Peyer's patch (tissue), 4 donors: Measurements from ENCODE around the gene YKT6. TPM values are rescaled to one million over a fixed set of nuclear protein-coding genes. Genes with fewer than 3 reads are reported as not detected.

ENCODE experiments used
- DNase-seq, 3 donors: peaks; one replicate each; pipeline ENCODE4 v3.0.0-alpha.2; 2017 to 2019
- H3K27ac ChIP-seq, 4 donors: fragments of 200-600 bp; sonication (generic); one replicate each; pipeline ENCODE4 v1.5.1; 2016 to 2019
- H3K27me3 ChIP-seq, 2 donors: fragments of 200-600 bp; sonication (generic); one replicate each; pipeline ENCODE4 v1.5.1; 2019
- H3K36me3 ChIP-seq, 3 donors: fragments of 200-600 bp; sonication (generic); one replicate each; pipeline ENCODE4 v1.5.1; 2016 to 2019
- H3K4me1 ChIP-seq, 4 donors: fragments of 200-600 bp; sonication (generic); one replicate each; pipeline ENCODE4 v1.5.1; 2016 to 2019
- H3K4me3 ChIP-seq, 4 donors: fragments of 200-600 bp; sonication (generic); 1 replicate in 3 of 4; 2 replicates in 1 of 4; pipeline ENCODE4 v1.5.1; 2016 to 2019; ENCODE audit warnings: mild to moderate bottlenecking in 1 of 4
- H3K9me3 ChIP-seq, 4 donors: fragments of 200-600 bp; sonication (generic); one replicate each; pipeline ENCODE4 v1.5.1; 2016 to 2019; ENCODE audit warnings: mild to moderate bottlenecking in 1 of 4
- POLR2A ChIP-seq, 2 donors: fragments of 450-650 bp; IDR thresholded peaks; one replicate each; pipeline ENCODE4 v1.5.1; 2017; ENCODE audit warnings: antibody characterized with exemption in 2 of 2, mild to moderate bottlenecking in 2 of 2, moderate library complexity in 2 of 2
- total RNA-seq, 4 donors: library from RNA; depleted of rRNA; stranded (reverse); fragments of >200 nt; gene quantifications; one replicate each; pipeline ENCODE4 v1.1.0, GENCODE V29; 2016
- TF ChIP-seq, protein P1 (sequence below), 6 experiments: fragments of 450-650 bp in 4 of 6; fragments of 200-600 bp in 2 of 6; sonication (generic) in 1 of 6; IDR thresholded peaks; one replicate each; pipeline ENCODE4 v1.5.1; 2017 to 2019; ENCODE audit warnings: antibody characterized with exemption in 6 of 6, mild to moderate bottlenecking in 3 of 6, moderate library complexity in 1 of 6

Gene YKT6
- total RNA-seq, 4 donors from 2014 or later, result 55.2 to 76.5 (median 67.0) TPM

DNA sequence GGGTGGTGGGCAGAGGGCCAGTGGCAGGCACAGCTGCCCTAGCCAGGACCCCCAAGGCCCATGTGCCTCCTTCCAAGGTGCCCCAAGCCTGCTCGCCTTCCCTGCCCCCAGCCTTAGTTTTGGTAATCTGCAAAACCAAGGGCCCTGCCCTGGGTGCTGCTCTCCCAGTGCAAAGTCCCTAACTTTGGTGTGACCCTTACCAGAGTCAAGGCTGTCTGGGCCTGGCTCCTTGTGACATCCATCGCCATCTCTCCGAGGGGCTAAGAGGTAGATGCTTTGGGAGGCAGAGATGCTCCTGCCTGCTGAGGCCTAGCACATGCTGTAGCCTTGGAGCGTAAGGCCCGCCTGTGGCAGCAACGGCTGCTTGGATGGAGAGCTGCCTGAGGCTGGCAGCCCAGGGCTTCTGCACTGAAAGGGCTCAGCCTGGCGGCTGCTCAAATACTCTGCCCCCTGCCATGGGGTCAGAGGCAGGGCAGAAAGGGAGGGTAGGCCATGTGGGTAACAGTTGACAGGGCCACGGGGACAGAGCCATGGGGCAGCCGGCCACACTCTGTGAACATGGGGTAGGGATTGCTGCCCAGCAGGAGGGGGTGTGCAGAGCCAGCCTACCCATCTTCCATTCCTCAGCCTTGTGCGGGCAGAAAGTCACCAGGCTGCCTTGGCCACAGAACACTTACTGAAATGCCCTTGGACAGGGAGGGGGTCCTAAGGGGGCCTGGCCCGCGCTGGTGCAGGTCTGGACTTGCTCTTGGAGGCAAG lies 41.7 kb upstream of the YKT6 start:
- H3K36me3 ChIP-seq, result no peaks in the 10 kb centered on the region
- no peak overlapping the region for H3K4me3 ChIP-seq
- no peaks in the 10 kb centered on the region for H3K27me3 ChIP-seq
- H3K9me3 ChIP-seq, result no peaks in the 10 kb centered on the region
- H3K27ac ChIP-seq, result no peak overlapping the region
- DNase-seq, result peak in 1 of 3 donors; percentile 35
- no peaks in the 10 kb centered on the region for H3K4me1 ChIP-seq
- TF ChIP-seq, protein P1, sequence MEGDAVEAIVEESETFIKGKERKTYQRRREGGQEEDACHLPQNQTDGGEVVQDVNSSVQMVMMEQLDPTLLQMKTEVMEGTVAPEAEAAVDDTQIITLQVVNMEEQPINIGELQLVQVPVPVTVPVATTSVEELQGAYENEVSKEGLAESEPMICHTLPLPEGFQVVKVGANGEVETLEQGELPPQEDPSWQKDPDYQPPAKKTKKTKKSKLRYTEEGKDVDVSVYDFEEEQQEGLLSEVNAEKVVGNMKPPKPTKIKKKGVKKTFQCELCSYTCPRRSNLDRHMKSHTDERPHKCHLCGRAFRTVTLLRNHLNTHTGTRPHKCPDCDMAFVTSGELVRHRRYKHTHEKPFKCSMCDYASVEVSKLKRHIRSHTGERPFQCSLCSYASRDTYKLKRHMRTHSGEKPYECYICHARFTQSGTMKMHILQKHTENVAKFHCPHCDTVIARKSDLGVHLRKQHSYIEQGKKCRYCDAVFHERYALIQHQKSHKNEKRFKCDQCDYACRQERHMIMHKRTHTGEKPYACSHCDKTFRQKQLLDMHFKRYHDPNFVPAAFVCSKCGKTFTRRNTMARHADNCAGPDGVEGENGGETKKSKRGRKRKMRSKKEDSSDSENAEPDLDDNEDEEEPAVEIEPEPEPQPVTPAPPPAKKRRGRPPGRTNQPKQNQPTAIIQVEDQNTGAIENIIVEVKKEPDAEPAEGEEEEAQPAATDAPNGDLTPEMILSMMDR (IDR thresholded peaks at IDR 0.05), result no peak
- no peak for TF ChIP-seq POLR2A (IDR thresholded peaks at IDR 0.05)

DNA sequence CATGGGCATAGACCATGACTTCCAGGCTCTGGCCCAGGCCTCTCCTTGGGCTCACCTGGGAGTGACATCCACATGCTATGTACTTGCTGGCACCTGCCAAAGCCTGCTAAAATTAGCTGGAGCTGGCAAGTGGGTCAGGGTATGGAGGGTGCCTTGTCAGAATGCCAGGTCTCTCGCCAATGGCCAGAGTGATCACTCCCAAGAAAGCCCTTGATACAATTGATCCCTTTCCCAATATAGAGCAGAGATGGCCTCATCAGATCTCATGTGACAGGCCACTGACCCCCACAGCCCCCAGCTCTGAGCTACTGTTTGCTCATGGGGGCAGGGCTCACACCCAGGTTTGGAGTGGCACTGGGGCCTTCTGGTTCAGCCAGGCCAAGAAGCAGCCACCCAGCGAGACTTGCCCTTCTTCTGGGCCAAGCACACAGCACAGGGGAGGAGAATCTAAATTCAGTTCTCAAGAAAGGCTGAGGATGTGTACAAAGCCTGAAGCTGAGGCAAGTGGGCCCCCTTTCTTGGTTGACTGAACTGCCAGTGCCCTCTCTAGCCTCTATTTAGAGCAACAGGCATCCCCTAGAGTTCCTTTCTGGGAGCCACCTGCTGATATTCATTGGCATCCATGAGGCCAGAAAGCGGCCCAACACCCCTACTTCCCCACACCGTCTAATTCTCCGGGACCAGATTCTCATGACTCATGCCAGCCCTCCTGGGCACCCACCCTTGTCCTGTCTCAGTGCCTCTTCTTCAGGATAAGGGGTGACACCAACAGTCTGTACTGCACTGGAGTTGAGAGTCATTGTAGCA lies 40.8 kb upstream of the YKT6 start:
- TF ChIP-seq POLR2A (IDR thresholded peaks at IDR 0.05), result no peak
- H3K36me3 ChIP-seq, result no peaks in the 10 kb centered on the region
- no peak overlapping the region for H3K27ac ChIP-seq
- no peaks in the 10 kb centered on the region for H3K9me3 ChIP-seq
- DNase-seq, result peak in 1 of 3 donors; percentile 22
- H3K4me3 ChIP-seq, result no peak overlapping the region
- H3K27me3 ChIP-seq, result no peaks in the 10 kb centered on the region
- no peaks in the 10 kb centered on the region for H3K4me1 ChIP-seq

DNA sequence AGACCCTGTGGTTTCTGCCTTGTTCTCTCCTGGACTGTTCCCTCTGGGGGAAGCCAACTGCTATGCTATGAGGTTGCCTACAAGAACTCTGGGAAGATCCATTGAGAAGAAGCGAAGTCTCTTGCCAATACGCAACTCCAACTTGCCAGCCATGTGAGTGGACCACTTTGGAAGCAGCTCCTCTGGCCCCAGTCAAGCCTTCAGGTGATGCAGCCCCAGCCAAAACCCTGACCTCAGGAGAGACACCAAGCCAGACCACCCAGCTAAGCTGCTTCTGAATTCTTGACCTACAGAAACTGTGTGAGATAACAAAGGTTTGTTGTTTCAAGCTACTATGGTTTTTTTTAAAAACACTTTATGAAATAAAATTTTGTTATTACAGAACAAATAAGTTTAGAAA lies 39.4 kb upstream of the YKT6 start:
- H3K4me1 ChIP-seq, result no peaks in the 10 kb centered on the region
- H3K36me3 ChIP-seq, result no peaks in the 10 kb centered on the region
- H3K27ac ChIP-seq, result no peak overlapping the region

DNA sequence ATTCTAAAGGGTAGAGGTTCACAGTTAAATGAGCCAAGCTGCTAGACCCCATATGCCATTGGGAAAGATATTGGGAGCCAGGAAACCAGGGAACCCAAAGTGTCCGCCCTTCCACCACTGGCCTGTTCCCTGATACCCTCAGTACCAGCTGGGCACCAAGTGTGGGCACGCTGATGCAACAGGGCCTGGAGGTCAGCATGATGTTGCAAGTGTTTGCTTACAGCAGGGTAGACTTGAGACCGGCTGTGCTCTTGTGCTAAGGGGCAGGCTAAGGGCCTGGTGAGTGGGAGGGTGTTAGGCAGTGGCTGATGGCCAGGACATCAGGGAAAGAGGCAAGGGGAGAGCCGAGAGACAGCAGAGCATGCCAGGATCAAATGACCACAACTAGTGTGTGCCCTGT lies 38.6 kb upstream of the YKT6 start:
- Histone ChIP-seq H3K9me3 (no peaks in the 10 kb centered on the region), H3K36me3 (no peaks in the 10 kb centered on the region), H3K4me1 (no peaks in the 10 kb centered on the region), H3K27me3 (no peaks in the 10 kb centered on the region), H3K4me3 (no peak overlapping the region), H3K27ac (no peak overlapping the region)
- TF ChIP-seq POLR2A (IDR thresholded peaks at IDR 0.05), result no peak
- TF ChIP-seq, protein P1 (IDR thresholded peaks at IDR 0.05), result no peak
- no peak for DNase-seq

More for the DNA sequence above, 39.4 kb upstream of the YKT6 start:
- H3K4me3 ChIP-seq, result no peak overlapping the region
- TF ChIP-seq, protein P1 (IDR thresholded peaks at IDR 0.05), result no peak
- TF ChIP-seq POLR2A (IDR thresholded peaks at IDR 0.05), result no peak
- no peak for DNase-seq
- H3K9me3 ChIP-seq, result no peaks in the 10 kb centered on the region
- H3K27me3 ChIP-seq, result no peaks in the 10 kb centered on the region

DNA sequence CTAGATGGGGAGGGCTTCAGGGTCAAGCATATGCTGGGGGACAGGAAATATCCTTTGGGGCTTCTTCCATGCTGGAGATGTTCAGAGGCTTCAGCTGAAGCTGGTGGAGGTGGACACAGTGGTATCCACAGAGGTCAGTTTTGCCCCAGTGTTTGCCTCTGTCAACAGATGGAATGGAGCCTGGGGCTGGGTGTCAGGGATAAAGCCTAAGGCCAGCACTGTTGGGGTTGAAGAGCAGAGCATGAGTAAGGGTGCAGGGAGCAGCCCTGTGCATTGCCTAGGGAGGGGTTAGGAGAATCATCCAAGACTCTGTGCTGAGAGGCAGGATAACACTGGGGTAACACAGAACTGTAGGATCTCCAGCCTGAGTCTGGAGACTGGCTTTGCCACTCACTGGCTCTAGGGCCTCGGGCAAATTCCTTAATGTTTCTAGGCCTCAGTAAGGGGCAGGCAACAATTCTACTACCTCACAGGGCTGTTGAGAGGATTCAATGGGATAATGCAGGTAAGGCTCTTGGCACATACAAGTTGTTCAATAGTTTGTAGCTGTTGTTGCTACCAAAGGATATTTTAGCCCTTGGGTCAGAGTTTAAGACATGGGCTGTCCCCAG lies 37.9 kb upstream of the YKT6 start:
- Histone ChIP-seq H3K27ac (no peak overlapping the region), H3K9me3 (no peaks in the 10 kb centered on the region), H3K27me3 (no peaks in the 10 kb centered on the region), H3K4me1 (no peaks in the 10 kb centered on the region), H3K36me3 (no peaks in the 10 kb centered on the region), H3K4me3 (no peak overlapping the region)
- TF ChIP-seq POLR2A (IDR thresholded peaks at IDR 0.05), result no peak
- TF ChIP-seq, protein P1 (IDR thresholded peaks at IDR 0.05), result no peak
- DNase-seq, result no peak

DNA sequence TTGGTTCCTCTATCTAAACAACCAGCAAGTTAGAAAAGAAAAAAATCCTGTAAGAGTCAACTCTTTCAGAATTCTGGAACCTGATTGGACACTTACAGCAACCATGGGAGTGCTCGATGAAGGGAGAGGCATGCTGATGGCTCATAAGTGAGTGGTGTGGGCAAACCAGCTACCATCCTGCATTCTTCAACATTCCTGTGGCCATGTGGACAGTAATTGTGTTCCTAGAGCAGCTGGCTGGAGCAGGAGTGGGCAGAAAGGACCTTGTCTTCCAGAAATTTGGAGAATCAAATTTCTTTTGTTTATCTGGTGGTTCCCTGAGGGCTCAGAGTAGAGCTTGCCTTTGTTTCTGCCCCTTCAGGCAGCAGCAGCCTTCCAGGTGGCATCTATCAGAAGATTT lies 37.2 kb upstream of the YKT6 start:
- TF ChIP-seq, protein P1 (IDR thresholded peaks at IDR 0.05), result no peak
- no peak for TF ChIP-seq POLR2A (IDR thresholded peaks at IDR 0.05)
- H3K36me3 ChIP-seq, result no peaks in the 10 kb centered on the region
- H3K27ac ChIP-seq, result no peak overlapping the region
- no peaks in the 10 kb centered on the region for H3K27me3 ChIP-seq
- H3K4me1 ChIP-seq, result no peaks in the 10 kb centered on the region
- DNase-seq, result no peak
- H3K9me3 ChIP-seq, result no peaks in the 10 kb centered on the region
- H3K4me3 ChIP-seq, result no peak overlapping the region
